ENCODE measurements around the gene SIAE.

The SIAE gene

DNA sequence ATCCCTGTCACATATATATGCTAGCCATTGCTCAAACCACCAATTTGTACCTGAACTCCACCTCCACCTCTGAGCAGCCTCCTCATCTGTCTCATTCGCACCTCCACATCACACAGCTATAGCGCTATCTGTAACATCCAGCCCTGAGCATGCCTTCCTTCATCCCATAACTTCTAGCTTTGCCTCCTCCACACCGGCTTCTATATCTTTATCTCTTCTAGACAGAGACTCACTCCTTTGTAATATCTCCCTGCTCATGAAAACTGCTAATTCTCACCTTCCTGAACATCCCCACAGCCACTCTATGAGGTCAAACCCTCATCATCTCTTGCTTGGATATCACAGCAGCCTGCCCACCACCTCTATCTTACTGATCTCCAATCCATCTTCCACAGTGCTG lies 5.9 kb downstream of the SIAE start:
- no peak for DNase-seq (ENCODE audit: low read depth in 3 of 3, low spot score in 1 of 3)

DNA sequence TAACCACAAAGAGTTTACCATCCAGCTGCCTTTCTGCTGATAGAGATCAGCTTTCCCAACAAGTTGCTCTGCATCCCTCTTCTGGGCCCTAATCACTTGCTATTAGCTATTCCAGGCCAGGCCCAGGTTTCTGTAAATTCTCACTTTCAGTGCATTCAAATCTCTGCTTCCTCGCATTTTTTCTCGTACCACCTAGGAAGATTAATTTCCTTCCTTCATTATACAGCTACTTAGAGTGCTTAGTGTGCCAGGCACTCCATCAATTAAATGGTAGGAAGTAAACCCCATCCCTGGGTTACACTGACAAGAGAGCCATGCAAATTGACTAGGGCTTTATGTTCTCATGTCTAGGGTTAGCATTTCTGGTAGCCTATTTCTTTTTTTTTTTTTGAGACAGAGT lies 9.7 kb downstream of the SIAE start:
- no peak for DNase-seq (ENCODE audit: low read depth in 3 of 3, low spot score in 1 of 3)

DNA sequence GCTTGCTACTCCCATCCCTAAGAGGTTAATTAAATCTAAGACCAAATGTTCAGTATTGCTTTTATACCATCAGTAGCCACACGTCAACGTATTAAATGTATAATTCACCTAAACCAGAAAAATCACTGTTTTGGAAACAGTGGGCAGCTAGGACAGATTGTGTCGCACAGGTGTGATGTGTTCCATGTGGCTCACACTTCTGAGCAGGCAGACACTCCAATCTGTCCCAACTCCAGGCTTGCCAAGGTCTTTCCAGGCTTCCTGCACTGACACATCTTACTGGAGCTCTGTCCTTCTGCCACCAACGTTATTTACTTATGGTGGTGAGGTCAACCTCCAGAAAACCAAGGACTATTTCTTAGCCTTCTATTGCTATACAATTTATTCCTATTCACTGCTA lies 11.4 kb downstream of the SIAE start:
- no peak for DNase-seq (ENCODE audit: low read depth in 3 of 3, low spot score in 1 of 3)

DNA sequence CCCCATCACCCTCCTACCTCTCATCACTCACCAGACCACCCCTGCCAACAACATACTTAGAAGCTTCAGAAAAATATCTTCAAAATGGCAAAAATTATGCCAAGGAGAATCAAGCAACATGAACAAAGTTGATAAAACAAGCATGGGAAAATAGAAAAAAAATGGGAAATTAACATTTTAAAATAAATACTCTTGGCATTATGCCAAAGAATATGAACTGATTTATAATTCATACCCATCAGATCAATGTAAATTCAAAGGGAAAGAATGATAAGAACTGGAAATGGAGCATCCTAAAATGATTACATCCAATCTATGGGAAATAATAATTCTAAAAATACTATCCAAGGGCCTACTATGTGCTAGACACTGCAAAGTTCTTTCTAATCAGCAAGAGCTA lies 12.0 kb downstream of the SIAE start:
- no peak for DNase-seq (ENCODE audit: low read depth in 3 of 3, low spot score in 1 of 3)

DNA sequence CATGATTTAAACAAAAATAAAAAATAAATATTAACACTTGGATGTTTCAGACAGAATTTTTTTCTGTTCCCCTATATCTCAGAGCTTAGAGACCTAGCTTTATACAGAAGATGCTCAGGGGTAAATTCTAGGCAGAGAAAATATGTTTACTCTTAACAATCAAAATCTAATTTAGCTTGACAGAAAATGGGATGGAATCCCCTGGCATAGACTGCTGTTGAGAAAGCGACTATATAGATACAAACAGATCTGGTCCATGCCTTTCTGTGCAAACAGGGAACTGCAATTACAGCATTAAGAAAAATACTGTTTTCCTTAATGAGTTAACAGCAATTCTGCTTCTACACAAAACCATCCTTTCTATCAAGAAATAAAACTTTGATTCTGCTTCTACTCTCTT lies 14.6 kb downstream of the SIAE start:
- no peak for DNase-seq (ENCODE audit: low read depth in 3 of 3, low spot score in 1 of 3)

DNA sequence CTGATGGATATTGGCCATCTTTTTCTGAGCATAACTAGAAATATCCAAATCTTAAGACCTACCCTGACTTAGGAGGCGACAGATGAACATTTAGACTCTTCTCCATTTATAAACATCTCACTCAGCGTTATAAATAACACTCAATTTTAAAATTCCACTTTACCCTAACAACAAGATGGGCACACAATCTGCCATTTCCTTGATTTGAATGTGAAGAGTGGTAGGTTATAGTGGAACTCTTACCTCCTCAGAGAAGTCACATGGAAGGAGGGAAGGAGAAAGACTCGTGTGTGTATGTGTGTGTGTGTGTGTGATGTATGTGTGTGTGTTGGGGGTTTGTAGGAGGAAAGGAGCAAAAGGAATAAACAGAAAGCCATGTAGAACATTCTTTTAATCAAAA lies 15.0 kb downstream of the SIAE start:
- no peak for DNase-seq (ENCODE audit: low read depth in 3 of 3, low spot score in 1 of 3)

DNA sequence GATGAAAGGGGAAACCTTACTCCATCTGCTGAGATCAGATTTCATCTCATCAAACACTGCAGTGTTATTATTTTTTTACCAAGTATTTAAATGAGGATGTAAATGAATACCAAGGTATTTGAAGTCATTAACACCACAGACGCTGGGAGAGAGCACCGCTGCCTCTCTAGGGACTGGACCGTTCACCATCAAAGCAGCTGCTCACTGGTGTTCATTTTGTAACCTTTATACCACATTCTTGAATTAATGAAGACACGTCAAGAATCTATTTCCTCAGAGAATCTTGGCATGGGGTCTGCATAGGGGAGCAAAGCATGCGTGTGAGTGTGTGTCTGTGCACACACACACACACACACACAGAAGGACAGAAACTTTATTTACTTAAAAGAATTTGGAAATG lies 15.6 kb downstream of the SIAE start:
- no peak for DNase-seq (ENCODE audit: low read depth in 3 of 3, low spot score in 1 of 3)

DNA sequence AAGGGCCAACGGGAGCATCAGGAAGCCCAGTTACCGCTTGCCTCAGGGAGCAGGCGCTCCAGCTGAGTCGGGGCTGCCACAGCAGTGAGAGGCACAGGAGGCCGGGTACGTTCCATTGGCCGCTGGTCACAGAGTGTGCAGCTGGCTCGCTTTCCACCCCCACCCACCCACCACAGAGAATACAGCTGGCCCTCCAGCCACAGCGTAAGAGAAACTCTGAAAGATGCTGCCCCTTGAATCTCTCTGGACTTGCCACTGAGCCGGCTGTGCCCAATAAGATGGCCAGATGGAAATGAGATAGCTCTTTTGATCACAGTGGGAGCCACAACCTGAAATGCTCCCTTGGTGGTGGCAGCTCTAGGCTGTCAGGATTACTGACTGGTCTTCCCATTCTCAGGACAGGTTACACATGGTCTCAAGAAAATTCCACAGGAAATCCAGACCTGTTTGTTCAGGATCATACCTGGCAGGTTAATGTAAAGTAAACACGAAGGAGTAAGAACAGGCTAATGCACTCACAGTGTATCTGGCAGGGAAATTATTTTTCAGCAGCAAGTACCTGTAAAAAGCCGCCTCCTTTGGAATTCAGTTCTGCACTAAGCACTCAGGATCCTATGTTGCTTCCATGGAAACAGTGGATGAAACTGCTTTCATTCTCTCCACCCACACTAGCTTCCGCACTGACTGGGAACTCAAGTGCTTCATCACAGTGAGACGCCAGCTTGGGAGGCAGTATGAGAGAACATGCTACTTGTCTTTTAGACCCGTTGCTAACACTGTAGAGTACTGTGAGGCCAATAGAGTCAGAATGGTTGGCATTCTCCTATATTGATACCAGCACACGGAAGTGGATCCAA lies 16.5 kb downstream of the SIAE start:
- DNase-seq (ENCODE audit: low read depth in 3 of 3, low spot score in 1 of 3) = no peak

DNA sequence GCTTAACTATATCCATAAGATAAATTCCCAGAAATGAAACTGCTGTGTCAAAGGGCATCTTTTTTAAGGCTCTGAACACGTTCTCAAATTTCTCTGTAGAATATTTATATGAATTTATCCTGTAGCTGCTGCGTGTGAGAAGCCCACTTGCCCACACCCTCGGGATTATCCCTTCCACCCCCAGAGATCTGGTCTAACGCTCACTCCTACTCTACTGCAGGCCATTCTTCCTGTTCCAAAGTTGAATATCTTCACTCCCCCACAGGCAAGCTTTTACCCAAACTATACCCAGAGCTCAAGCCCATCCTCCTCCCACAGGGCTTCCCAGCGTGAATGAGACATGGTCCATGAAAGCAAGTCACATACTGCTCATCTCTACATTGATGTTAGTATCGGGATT lies 24.9 kb downstream of the SIAE start:
- DNase-seq (ENCODE audit: low read depth in 3 of 3, low spot score in 1 of 3) = no peak

DNA sequence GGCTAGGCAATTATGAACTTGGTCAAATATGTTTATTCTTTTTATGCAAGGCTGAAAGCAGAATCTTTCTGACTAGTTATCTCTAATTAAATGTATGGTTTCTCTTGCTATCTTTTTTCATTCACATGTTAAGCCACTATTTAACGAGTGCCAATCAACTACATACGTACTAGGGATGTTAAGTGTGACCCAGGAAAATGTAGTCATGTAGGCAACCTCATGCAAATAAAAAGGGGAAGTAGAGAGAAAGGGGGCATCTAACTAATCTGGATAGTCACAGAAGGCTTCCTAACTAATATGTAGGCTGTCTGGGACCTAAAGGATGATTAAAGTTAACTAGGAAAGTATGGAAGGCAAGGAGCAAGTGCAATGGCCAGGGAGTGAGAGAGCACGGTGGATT lies 27.4 kb downstream of the SIAE start:
- no peak for DNase-seq (ENCODE audit: low read depth in 3 of 3, low spot score in 1 of 3)

DNA sequence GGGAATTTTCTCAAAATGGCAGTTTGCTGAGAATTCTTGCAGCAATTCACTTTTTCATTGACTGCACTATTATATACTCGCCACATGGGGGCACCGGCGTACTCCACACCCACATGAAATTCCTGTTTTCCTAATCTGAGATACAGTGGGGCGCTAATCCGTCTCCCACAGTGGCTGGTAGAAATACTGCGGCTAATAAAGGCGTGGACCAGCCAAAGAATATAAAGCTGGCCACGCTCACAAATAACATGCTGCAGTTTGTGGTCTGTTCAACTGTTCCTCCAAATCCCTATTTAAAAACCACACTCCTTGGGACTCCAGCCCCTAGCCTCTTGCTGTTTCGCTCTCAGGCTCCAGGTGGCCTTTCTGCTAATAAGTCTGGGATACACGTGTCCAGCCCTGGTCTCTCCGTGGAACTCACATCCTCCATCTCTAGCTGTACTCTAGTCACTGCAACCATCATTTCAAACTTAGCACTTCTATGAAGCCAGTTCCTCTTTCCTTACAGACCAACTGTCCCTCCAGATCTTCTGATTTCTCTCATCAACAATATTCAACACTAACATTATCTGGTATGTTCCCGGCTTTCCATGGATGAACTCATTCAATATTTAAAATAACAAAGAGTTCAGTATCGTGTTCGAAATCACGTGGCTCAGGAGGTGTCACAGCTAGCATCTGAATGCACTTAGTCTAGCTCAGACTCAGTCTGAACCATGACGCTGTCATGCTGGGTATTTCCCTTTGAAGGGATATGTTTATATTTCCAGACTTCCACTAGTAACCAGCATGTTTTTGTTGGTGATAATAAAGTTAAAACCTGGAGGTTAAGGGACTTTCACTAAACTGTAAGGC lies 28.9 kb downstream of the SIAE start:
- no peak for DNase-seq (ENCODE audit: low read depth in 3 of 3, low spot score in 1 of 3)

DNA sequence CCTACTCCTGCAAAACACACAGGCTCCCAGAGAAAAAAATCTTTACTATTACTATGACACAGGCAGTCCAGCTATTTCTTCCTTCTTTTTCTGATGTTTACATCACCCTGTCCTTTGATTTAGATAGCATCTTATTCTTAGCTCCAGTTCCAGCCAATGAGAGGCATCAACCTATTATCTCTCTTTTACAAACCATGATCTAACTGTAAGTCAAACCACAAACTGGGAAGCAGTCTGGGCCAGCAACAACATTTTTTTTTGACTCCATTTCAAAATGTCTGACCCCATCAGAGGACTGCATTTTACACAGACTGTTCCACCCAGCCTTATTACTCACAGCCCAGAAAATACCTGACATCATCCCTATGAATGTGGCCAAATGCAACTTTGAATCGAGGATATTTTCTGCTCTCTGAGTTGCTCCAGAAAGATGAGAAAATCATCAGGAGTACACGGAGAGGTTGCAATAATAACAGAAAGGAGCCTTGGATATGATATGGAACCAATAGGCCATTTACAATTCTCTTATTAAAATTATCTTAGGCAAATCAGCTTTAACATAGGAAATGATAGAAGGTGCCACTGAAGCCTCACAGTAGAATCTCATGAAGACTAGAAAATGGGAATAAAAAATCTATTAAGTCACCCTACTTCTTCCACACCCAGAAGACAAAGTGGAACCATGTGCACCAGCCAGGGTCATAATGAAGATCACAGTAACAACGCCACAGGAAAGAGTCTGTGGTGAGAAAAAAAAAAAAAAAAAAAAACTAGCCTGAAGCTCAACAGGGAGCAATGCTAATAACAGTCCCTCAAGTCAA lies 29.7 kb downstream of the SIAE start:
- DNase-seq (ENCODE audit: low read depth in 3 of 3, low spot score in 1 of 3) = no peak

DNA sequence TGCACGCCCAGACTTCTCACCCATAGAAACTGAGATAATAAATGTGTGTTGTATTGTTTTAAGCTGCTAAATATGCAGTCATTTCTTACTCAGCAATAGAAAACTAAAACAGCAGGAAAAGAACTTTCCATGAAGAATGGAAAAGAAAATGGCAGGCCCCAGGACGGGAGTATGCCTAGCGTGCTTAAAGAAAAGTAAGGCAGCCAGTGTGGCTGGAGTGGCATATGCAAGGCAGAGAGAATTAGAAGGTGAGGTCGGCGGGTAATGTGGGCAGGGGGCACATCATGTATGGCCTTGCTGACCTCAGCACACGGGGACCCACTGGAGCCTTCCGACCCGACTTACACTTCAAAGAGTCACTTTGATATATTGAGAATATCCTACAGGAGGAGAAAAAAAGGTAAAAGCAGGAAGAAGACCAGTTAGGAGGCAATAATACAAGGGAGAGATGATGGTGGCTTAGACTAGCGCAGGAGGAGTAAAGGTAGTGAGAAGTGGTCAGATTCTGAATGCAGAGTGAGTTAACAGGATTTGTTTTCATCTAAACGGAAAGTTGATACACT lies 30.4 kb downstream of the SIAE start:
- no peak for DNase-seq (ENCODE audit: low read depth in 3 of 3, low spot score in 1 of 3)

DNA sequence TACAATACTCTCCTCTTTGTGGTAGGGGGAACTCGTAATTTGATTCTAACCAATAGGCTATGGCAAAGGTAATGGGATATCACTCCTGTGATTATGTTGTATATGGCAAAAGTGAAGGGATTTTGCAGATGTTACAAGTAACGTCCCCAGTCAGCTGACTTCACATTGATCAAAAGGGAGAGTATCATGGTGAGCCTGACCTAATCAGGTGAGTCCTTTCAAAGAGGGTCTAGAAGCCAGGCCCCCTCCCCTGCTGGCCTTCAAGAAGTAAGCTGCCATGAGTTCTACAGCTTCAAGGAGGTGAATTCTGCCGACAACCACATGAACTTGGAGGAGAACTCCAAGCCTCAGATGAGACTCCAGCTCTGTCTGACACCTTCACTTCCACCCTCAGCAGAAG lies 30.9 kb downstream of the SIAE start:
- DNase-seq (ENCODE audit: low read depth in 3 of 3, low spot score in 1 of 3) = no peak

DNA sequence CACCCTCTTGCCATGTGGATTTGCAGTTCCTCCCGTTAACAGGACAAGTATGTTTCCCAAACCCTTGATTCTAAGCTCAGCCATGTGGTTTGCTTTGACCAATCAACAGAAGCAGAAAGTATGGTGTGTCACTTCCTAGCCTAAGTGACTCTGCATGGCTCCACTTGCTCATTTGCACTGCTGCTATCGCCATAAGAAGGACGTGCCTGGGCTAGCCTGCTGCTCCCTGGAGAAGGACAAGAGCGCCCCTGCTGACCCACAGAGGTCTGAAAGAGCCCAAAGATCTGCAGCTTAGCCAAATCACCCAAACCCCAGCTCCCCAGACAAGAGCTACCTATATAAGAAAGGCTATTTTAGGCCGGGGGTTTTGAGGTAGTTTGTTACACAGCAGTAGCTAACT lies 32.9 kb downstream of the SIAE start:
- no peak for DNase-seq (ENCODE audit: low read depth in 3 of 3, low spot score in 1 of 3)

DNA sequence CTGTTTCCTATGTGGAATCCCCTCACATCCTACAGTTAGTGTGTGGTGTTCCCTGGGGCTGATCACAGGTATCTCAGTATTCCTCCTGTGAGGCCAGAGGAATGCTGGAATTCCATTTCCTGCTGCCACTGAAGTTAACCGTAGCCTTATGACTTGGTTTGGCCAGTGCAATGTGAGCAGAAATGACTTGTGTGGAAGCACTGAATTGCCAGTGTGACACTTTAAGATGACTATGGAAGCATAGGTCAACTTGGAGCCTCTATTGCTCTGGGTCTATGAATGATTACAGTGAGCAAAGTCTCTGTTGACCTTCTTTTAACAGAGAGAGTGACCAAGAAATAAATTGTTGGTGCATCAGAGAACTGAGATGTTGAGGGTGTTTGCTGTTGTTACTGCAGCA lies 34.4 kb downstream of the SIAE start:
- DNase-seq (ENCODE audit: low read depth in 3 of 3, low spot score in 1 of 3) = no peak

DNA sequence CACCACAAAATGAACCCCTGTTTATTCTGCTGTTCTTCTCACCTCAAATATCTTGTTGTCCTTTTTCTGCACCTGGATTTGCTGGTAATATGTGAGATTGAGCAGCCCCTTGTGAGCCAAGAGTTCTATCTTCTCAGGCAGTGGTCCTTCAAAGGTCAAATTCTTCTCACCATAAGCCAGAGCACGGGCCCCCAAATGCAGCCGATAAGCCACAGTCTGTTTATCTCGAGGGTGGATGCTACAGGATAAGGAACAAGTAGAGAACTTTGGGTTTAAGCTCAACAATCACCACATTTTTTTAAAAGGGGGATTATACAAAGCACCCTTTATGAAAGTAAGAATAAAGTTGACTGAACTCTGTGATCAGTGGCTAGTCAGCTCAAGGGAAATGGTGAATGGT lies 35.0 kb downstream of the SIAE start:
- no peak for DNase-seq (ENCODE audit: low read depth in 3 of 3, low spot score in 1 of 3)

DNA sequence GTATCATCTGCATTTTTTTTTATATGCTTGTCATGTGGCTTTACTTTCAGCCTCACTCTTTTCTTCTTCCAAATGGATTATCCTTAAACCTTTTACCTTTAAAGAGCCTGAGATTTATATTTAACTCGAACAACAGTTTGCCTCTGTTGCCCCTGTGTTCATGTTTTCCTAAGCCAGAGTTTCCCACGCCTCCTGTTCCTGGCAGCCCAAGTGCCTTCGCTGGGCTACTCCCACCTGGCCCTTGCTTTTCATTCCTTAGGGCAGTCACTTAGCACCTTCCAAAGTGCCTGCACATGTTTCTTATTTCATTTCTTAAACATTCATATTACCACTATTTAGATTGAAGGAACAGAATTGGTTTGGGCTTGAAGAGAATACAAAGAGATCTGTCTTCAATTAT lies 37.6 kb downstream of the SIAE start:
- no peak for DNase-seq (ENCODE audit: low read depth in 3 of 3, low spot score in 1 of 3)

DNA sequence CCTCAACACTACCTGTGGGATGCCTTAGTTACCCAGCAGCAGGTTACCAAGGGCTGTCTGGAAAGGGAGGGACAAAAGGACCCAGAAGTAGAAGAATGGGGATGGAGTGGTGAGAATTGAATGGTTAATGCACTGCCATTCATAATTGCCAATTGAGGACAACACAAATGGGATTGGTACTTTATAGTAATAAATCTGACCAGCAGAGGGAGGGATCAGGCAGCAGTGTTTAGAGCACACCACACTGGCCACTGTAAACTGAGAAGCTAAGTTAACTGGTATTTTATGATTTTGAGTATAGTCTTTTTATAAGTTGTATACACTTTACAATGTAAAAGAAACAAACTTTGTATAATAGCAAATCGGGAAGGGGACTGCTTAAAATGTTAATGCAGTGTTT lies 40.2 kb downstream of the SIAE start:
- DNase-seq (ENCODE audit: low read depth in 3 of 3, low spot score in 1 of 3) = no peak

DNA sequence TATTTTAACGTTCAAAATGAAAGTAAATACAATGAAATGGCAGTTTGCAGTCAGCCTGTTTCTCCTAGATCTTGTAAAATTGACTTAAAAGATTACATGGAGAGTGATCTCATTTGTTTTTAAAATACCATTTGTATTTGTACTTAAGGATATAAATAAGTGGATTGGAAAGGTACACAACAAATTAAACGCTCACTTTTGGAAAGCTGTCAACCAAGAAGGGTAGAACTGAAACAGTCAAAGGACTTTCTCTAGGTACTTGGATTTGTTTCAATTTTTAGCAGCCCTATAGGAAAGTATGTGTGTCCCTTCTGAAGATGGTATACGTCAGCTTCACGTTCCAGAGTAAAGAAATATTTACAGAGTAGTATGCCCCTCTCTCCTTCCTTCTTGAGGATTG lies 43.6 kb downstream of the SIAE start:
- DNase-seq (ENCODE audit: low read depth in 3 of 3, low spot score in 1 of 3) = no peak

DNA sequence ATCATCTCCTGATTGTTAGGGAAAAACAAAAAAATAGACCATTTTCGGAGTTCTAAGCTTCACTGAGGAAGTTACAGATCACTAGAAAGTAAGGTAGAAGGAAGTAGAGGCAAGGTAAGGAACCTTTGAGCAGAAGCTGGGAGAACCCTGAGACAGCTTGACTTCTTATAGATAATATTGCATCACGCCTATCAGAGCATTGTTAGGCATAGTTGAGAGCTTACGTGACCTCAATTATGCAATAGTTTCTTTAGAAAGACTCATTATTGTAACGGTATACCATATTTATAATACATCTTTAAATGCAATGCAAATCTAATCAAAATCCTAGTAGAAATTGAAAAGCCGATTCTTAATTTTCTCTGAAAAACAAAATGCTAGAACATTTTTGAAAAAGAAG lies 46.0 kb downstream of the SIAE start:
- DNase-seq (ENCODE audit: low read depth in 3 of 3, low spot score in 1 of 3) = no peak

Measured in stimulated activated CD4-positive, alpha-beta T cell treated with anti-CD3 and anti-CD28 coated beads, TNF-alpha, amount 100 ng/mL, for 1 hour (primary cell).